Lower leg skin (tissue), 3 donors: ENCODE data around the gene RPS6KA6.

Source experiments
- POLR2A ChIP-seq, 2 donors: fragments of 450-650 bp; IDR thresholded peaks; one replicate each; pipeline ENCODE4 v1.6.1; 2016 to 2017; ENCODE audit warnings: antibody characterized with exemption in 2 of 2, mild to moderate bottlenecking in 1 of 2, moderate library complexity in 1 of 2
- TF ChIP-seq, protein P1 (sequence below), 3 donors: fragments of 450-650 bp; IDR thresholded peaks; one replicate each; pipeline ENCODE4 v1.5.1; 2016; ENCODE audit warnings: antibody characterized with exemption in 3 of 3, mild to moderate bottlenecking in 3 of 3, moderate library complexity in 2 of 3

DNA sequence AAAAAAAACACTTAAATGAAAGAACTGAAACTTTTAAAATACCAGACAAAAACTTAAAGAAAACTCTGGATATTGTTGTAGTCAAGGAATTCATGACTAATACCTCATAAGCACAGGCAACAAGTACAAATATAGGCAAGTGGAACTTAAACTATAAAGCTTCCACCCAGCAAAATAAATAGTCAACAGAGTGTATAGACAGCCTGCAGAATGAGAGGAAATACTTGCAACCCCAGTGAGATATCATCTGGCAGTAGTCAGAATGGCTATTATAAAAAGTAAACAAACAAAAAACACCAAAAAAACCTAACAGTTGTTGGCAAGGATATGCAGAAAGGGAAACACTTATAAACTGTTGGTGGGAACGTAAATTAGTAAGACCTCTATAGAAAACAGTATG is 9.6 kb upstream of the RPS6KA6 start:
- TF ChIP-seq, protein P1, sequence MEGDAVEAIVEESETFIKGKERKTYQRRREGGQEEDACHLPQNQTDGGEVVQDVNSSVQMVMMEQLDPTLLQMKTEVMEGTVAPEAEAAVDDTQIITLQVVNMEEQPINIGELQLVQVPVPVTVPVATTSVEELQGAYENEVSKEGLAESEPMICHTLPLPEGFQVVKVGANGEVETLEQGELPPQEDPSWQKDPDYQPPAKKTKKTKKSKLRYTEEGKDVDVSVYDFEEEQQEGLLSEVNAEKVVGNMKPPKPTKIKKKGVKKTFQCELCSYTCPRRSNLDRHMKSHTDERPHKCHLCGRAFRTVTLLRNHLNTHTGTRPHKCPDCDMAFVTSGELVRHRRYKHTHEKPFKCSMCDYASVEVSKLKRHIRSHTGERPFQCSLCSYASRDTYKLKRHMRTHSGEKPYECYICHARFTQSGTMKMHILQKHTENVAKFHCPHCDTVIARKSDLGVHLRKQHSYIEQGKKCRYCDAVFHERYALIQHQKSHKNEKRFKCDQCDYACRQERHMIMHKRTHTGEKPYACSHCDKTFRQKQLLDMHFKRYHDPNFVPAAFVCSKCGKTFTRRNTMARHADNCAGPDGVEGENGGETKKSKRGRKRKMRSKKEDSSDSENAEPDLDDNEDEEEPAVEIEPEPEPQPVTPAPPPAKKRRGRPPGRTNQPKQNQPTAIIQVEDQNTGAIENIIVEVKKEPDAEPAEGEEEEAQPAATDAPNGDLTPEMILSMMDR (IDR thresholded peaks at IDR 0.05) = no peak
- no peak for TF ChIP-seq POLR2A (IDR thresholded peaks at IDR 0.05)
